Peyer's patch (tissue), 4 donors: Measurements from ENCODE around the gene UCP3.

ENCODE experiments used
- POLR2A ChIP-seq, 2 donors: fragments of 450-650 bp; IDR thresholded peaks; one replicate each; pipeline ENCODE4 v1.5.1; 2017; ENCODE audit warnings: antibody characterized with exemption in 2 of 2, mild to moderate bottlenecking in 2 of 2, moderate library complexity in 2 of 2
- TF ChIP-seq, protein P1 (sequence below), 6 experiments: fragments of 450-650 bp in 4 of 6; fragments of 200-600 bp in 2 of 6; sonication (generic) in 1 of 6; IDR thresholded peaks; one replicate each; pipeline ENCODE4 v1.5.1; 2017 to 2019; ENCODE audit warnings: antibody characterized with exemption in 6 of 6, mild to moderate bottlenecking in 3 of 6, moderate library complexity in 1 of 6

GRCh38 chr11:74012074-74012809, 3.4 kb upstream of the UCP3 start:
- no peak for TF ChIP-seq POLR2A (IDR thresholded peaks at IDR 0.05)
- TF ChIP-seq, protein P1, sequence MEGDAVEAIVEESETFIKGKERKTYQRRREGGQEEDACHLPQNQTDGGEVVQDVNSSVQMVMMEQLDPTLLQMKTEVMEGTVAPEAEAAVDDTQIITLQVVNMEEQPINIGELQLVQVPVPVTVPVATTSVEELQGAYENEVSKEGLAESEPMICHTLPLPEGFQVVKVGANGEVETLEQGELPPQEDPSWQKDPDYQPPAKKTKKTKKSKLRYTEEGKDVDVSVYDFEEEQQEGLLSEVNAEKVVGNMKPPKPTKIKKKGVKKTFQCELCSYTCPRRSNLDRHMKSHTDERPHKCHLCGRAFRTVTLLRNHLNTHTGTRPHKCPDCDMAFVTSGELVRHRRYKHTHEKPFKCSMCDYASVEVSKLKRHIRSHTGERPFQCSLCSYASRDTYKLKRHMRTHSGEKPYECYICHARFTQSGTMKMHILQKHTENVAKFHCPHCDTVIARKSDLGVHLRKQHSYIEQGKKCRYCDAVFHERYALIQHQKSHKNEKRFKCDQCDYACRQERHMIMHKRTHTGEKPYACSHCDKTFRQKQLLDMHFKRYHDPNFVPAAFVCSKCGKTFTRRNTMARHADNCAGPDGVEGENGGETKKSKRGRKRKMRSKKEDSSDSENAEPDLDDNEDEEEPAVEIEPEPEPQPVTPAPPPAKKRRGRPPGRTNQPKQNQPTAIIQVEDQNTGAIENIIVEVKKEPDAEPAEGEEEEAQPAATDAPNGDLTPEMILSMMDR (IDR thresholded peaks at IDR 0.05): no peak
